Lung (tissue), 12 donors: ENCODE measurements around the gene HACD2. TPM values are rescaled to one million over a fixed set of nuclear protein-coding genes. Genes with fewer than 3 reads are reported as not detected.

Experiments
- ATAC-seq: fragments of 200-7000 bp; cut with Tn5 transposase; one replicate; pipeline ENCODE4 v1.9.1; 2020; ENCODE audit warnings: moderate number of reproducible peaks; ENCODE audit not compliant: insufficient read depth, low FRiP score
- DNase-seq, 3 donors: peaks; one replicate each; pipeline ENCODE4 v3.0.0-alpha.2; 2013 to 2017
- H3K27ac ChIP-seq, 2 donors: one replicate each; pipeline ENCODE4 v1.5.1; 2013; ENCODE audit warnings: mild to moderate bottlenecking in 2 of 2, moderate library complexity in 2 of 2, control low read depth in 1 of 2, inconsistent platforms in 1 of 2, low read depth in 1 of 2, low read length in 1 of 2
- H3K27me3 ChIP-seq, 3 donors: one replicate each; pipeline ENCODE4 v1.5.1; 2013; ENCODE audit warnings: low read length in 2 of 3; ENCODE audit not compliant: control insufficient read depth in 3 of 3, insufficient read depth in 3 of 3
- H3K36me3 ChIP-seq, 4 donors: one replicate each; pipeline ENCODE4 v1.5.1; 2013; ENCODE audit warnings: low read length in 4 of 4, mild to moderate bottlenecking in 1 of 4, moderate library complexity in 1 of 4; ENCODE audit not compliant: control insufficient read depth in 4 of 4, insufficient read depth in 4 of 4
- H3K4me1 ChIP-seq, 5 donors: one replicate each; pipeline ENCODE4 v1.5.1; 2013; ENCODE audit warnings: low read length in 5 of 5, mild to moderate bottlenecking in 2 of 5, moderate library complexity in 1 of 5; ENCODE audit not compliant: control insufficient read depth in 5 of 5, insufficient read depth in 5 of 5
- H3K4me3 ChIP-seq: one replicate; pipeline ENCODE4 v1.5.1; 2013; ENCODE audit warnings: mild to moderate bottlenecking, control low read depth, moderate library complexity
- H3K9ac ChIP-seq, 2 donors: one replicate each; pipeline ENCODE4 v1.5.1; 2013; ENCODE audit warnings: low read length in 2 of 2, control low read depth in 1 of 2; ENCODE audit not compliant: insufficient read depth in 1 of 2
- H3K9me3 ChIP-seq, 4 donors: one replicate each; pipeline ENCODE4 v1.5.1; 2013; ENCODE audit warnings: low read length in 3 of 4, mild to moderate bottlenecking in 1 of 4, moderate library complexity in 1 of 4; ENCODE audit not compliant: control insufficient read depth in 4 of 4, insufficient read depth in 3 of 4
- CTCF ChIP-seq: IDR thresholded peaks from 2 replicates; pipeline ENCODE4 v1.5.1; 2012; ENCODE audit warnings: mild to moderate bottlenecking; ENCODE audit errors: control extremely low read depth, extremely low read depth
- WGBS, 2 donors: extraction: QIAGEN DNeasy Blood & Tissue Kit; methylation state at CpG; one replicate each; pipeline ENCODE4 v1.1.7; 2013; 5-methylcytosine and 5-hydroxymethylcytosine counted together
- polyA plus RNA-seq, 2 donors: library from polyadenylated mRNA; stranded (reverse); fragments of 200-250 nt; gene quantifications; one replicate each; pipeline ENCODE4 v1.2.1, GENCODE V29; 2013
- total RNA-seq, 2 donors: library from RNA; depleted of rRNA in 1 of 2; stranded (reverse); fragments of >200 nt in 1 of 2; gene quantifications; one replicate each; pipeline ENCODE4 v1.2.1, GENCODE V29; 2014 to 2021
- donor health status: control.
- donor health status: control.
- donor health status: Bipolar disorder and iron deficiency.
- donor health status: healthy.
- donor health status: DM: yes; HTN: yes; CAD: no.

Gene HACD2
- total and polyA plus RNA-seq, 4 donors = 17.1 to 40.7 (median 28.2) TPM

DNA sequence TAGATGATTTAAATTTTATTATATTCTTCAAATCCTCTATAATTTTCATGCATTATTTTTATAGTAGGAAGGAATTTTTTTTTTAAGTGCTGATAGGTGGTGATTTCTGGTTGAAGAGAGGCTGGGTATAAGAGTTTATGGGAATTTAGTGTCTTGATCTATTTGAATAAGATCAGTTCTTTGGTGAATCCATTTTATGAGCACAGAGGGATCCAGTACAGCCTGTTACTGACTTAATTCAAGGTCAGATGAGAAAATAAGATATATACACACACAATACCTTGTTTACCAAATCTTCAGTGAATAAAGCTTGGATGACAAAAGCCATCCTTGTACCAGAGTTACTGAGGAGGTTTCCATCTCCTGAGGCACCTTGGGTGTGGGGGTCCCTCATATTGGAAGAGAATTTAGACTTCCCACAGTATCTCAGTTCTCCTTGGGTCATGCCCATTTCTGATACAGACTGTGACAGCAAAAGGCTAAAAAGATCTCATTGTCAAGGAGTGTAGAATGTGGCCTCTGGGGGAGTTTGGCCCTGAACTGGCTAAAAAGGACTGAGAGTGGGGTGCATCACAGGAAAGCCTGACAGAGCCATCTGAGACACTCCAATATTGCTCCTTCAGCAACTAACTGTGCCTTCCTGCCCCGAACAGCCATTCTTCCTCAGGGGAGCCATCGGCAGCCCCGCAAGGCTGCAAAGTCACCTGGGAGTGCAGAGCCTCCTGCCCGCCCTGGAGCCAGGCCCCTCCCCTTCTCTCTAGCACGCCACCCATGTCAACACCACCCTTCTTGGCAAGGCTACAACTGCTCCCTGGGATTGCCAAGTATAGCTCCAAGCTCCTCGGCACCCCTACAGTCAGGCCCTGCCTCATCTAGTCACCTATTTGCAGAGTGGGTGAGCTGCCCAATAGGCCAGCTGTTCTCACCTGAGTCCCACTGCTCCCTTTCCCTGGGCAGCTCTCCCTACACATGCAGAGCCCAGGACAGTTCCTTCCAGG, 43.1 kb upstream of the HACD2 start:
- TF ChIP-seq CTCF = no peak
- H3K27me3 ChIP-seq = no peaks in the 10 kb centered on the region
- ATAC-seq (no peak), DNase-seq (peak in 1 of 3 donors; percentile 32)
- H3K4me3 ChIP-seq = no peak overlapping the region
- no peak overlapping the region for H3K27ac ChIP-seq
- WGBS, 2 donors = 76 to 91% methylated on average over 6 of the region's 6 CpGs
- no peak overlapping the region for H3K9ac ChIP-seq
- no peaks in the 10 kb centered on the region for H3K9me3 ChIP-seq
- H3K4me1 ChIP-seq = peaks cover 0 to 10% (median 0%) of the 10 kb centered on the region in 5 donors
- peaks cover 0 to 60% (median 45%) of the 10 kb centered on the region in 4 donors for H3K36me3 ChIP-seq

DNA sequence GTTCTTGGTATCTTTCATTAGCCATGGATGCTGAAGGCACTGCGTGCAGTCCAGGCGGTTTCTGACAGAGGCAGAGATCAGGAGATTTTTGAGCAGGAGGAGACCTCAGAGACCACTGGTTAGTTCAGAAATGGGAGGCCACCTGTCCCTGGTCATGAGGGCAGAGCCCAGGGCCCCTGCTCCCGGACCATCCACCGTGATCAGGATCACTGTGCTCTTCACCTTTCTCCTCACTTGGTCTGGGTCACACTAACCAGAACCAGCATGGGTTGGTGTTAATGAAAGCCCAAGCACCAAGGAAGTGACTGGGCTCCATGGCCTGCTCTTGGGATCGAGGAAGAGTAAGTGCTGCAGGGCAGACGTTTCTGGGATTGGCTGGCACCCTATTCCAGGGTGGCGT, 42.0 kb upstream of the HACD2 start:
- DNase-seq = no peak
- Histone ChIP-seq H3K4me1 (no peaks in the 10 kb centered on the region), H3K27me3 (no peaks in the 10 kb centered on the region), H3K9me3 (no peaks in the 10 kb centered on the region), H3K36me3 (peaks cover 0 to 66% (median 50%) of the 10 kb centered on the region in 4 donors), H3K4me3 (no peak overlapping the region), H3K9ac (no peak overlapping the region), H3K27ac (no peak overlapping the region)
- no peak for TF ChIP-seq CTCF
- 88 to 93% methylated on average over 7 of the region's 7 CpGs for WGBS, 2 donors
- ATAC-seq = no peak

DNA sequence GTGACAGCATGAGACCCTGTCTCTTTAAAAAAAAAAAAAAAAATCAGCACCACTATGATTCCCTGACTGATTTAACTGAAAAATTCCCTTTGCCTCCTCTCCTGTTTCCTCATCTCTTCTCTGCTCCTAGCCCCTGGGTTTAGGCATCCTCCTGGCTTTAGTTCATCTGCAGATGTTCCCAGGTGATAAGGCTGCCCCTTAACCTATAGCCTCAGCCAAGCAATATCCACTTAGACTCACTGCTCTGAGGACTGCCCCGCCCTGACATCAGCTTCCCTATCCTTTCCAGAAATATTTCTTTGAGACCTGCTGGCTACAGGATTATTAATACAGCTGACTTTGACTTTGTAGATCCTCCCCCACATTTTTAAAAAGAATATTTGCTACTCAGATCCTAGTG, 39.4 kb upstream of the HACD2 start:
- ATAC-seq (no peak), DNase-seq (no peak)
- no peaks in the 10 kb centered on the region for H3K27me3 ChIP-seq
- no peaks in the 10 kb centered on the region for H3K9me3 ChIP-seq
- H3K4me3 ChIP-seq = no peak overlapping the region
- H3K36me3 ChIP-seq = peaks cover 0 to 63% (median 45%) of the 10 kb centered on the region in 4 donors
- no peak for TF ChIP-seq CTCF
- WGBS, 2 donors = 91 to 94% methylated on average over 1 of the region's 1 CpG
- H3K27ac ChIP-seq = no peak overlapping the region
- H3K4me1 ChIP-seq = peaks cover 0 to 20% (median 3%) of the 10 kb centered on the region in 5 donors
- H3K9ac ChIP-seq = no peak overlapping the region
